Measurements from ENCODE around the gene GSG1L. TPM values are rescaled to one million over a fixed set of nuclear protein-coding genes. Genes with fewer than 3 reads are reported as not detected.

Gene GSG1L
- total and polyA plus RNA-seq, 12 donors, result 0.68 to 14.6 (median 3.4) TPM; not detected in 5

DNA sequence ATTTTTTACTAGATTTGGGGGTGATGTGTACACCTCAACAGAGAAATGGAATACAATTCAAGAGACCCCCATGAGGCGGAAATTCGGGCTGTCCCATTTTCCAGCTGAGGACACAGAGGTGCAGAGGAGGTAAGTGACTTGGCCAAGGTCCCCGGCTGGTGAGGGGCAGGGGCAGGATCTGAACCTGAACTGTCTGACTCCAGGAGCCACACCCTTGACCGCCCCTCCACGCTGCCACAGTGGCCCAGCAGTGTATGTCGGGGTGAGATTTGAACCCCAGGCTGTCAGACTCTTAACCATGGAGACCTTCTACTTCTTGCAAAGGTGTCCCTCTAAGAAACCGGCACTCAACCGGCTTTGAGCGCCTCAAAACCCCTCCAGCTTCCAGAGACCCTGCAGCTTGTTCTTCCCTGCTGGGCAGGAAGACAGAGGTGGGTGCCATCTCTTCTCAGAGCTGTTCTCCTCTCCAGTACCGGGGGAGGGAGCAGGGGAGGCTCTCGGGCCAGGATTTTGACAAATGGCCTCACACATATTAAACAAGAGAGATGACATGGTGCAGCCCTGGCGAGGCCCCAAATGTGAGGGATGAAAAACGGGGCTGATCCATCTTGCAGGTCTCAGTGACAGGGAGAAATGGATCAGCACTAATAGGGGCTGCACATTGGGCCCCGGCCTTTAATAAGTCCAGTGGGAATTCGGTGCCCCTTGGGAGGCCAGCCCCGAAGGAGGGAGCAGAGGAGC is 222.3 kb downstream of the GSG1L start:
- DNase-seq, result no peak
- no peaks in the 10 kb centered on the region for H3K4me1 ChIP-seq
- intact Hi-C loops (cut with DNase I), result no loop called here
- WGBS, 2 donors, result 76 to 81% methylated on average over 16 of the region's 16 CpGs
- H3K27me3 ChIP-seq, result peaks cover 0 to 39% (median 0%) of the 10 kb centered on the region in 7 donors
- no peak overlapping the region for H3K27ac ChIP-seq
- TF ChIP-seq CTCF (IDR thresholded peaks at IDR 0.05), result no peak
- no peak for ATAC-seq
- peaks cover 0 to 13% (median 0%) of the 10 kb centered on the region in 11 donors for H3K9me3 ChIP-seq
- H3K36me3 ChIP-seq, result no peaks in the 10 kb centered on the region
- H3K4me3 ChIP-seq, result no peak overlapping the region

- H3K27ac ChIP-seq, result no peak overlapping the region
- H3K27me3 ChIP-seq, result peaks cover 0 to 36% (median 0%) of the 10 kb centered on the region in 7 donors
- ATAC-seq, result no peak
- H3K9me3 ChIP-seq, result peaks cover 0 to 9% (median 0%) of the 10 kb centered on the region in 11 donors
- no peaks in the 10 kb centered on the region for H3K4me1 ChIP-seq
- WGBS, 2 donors, result 74 to 78% methylated on average over 18 of the region's 18 CpGs
- no peak for TF ChIP-seq CTCF (IDR thresholded peaks at IDR 0.05)
- intact Hi-C loops (cut with DNase I), result no loop called here
- H3K4me3 ChIP-seq, result no peak overlapping the region
- H3K36me3 ChIP-seq, result no peaks in the 10 kb centered on the region
- DNase-seq, result no peak
Observed at GRCh38 chr16:27840311-27841060, 223.0 kb downstream of the GSG1L start.

GRCh38 chr16:27839419-27839818 is 224.1 kb downstream of the GSG1L start:
- 29 to 58% methylated on average over 2 of the region's 2 CpGs for WGBS, 2 donors
- no peak for TF ChIP-seq CTCF (IDR thresholded peaks at IDR 0.05)
- H3K27me3 ChIP-seq, result peaks cover 0 to 28% (median 0%) of the 10 kb centered on the region in 7 donors
- no peaks in the 10 kb centered on the region for H3K4me1 ChIP-seq
- H3K4me3 ChIP-seq, result no peak overlapping the region
- H3K9me3 ChIP-seq, result peaks cover 0 to 9% (median 0%) of the 10 kb centered on the region in 11 donors
- H3K27ac ChIP-seq, result no peak overlapping the region
- DNase-seq, result no peak
- no peaks in the 10 kb centered on the region for H3K36me3 ChIP-seq
- ATAC-seq, result no peak
- intact Hi-C loops (cut with DNase I), result loop anchor here in 1 of 10 donors (10.0 kb wide), 1 partner anchor 45 kb away; no protein-coding TSS in a partner anchor

DNA sequence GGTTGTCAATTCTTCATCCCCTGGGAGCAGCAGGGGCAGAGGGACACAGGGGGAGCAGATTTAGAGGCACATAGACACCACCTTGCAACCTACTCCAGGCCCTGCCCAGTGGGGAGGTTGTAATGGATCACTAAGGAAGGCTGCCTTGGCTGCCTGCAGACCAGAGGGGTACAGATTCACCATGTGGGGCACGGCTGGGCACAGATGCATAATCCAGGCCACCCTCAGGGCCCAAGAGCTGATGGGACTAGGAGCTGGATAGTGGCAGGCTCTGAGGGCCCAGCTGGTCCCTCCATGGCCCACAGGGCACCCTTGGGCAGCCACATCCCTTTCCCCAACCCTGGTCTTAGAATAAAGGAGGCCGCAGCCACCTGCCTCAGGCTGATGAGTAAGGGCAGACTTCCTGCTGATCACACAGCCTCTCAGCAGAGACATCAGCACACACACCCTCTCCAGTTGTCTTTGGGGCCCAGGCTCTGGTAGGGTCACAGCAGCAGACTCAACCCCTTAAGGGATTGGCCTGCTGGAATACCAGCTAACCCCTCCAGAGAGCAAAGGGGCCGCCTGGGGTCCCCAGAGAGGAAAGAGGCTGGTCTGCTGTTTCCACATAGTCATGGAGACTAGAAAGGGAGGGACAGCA is 224.9 kb downstream of the GSG1L start:
- no peaks in the 10 kb centered on the region for H3K4me1 ChIP-seq
- intact Hi-C loops (cut with DNase I), result loop anchor here in 1 of 10 donors (10.0 kb wide), 1 partner anchor 46 kb away; no protein-coding TSS in a partner anchor
- no peak overlapping the region for H3K4me3 ChIP-seq
- ATAC-seq (no peak), DNase-seq (no peak)
- 73 to 77% methylated on average over 3 of the region's 3 CpGs for WGBS, 2 donors
- H3K27me3 ChIP-seq, result peaks cover 0 to 22% (median 0%) of the 10 kb centered on the region in 7 donors
- no peak for TF ChIP-seq CTCF (IDR thresholded peaks at IDR 0.05)
- H3K9me3 ChIP-seq, result peaks cover 0 to 16% (median 0%) of the 10 kb centered on the region in 11 donors
- H3K36me3 ChIP-seq, result no peaks in the 10 kb centered on the region
- no peak overlapping the region for H3K27ac ChIP-seq
